Stimulated activated CD8-positive, alpha-beta memory T cell treated with anti-CD3 and anti-CD28 coated beads, Interleukin-12 subunit alpha, Interleukin-12 subunit beta, amount 100 ng/mL, for 1 hour (primary cell): ENCODE data around the gene BRWD1.
"Not testable (repeated sequence)": the region's sequence is repeated elsewhere in the genome, so short reads cannot be mapped to it uniquely, and the experiment has no call there.

Experiments
- DNase-seq: peaks from one replicate; pipeline ENCODE4 v3.0.0-alpha.2; 2020; ENCODE audit warnings: low read depth

Gene BRWD1

DNA sequence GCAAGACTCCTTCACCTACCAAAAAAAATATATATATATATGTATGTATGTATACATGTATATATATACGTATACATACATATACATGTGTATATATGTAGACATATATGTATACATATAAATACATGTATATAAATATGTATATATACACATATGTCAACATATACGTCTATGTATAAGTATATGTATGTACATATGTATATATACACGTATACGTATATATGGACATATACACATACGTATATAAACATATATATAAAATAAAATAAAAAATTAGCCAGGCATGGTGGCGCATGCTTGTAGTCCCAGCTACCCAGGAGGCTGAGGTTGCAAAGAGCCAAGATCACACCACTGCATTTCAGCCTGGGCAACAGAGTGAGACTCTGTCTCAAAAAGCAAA is 31.6 kb downstream of the BRWD1 start:
- no peak for DNase-seq

DNA sequence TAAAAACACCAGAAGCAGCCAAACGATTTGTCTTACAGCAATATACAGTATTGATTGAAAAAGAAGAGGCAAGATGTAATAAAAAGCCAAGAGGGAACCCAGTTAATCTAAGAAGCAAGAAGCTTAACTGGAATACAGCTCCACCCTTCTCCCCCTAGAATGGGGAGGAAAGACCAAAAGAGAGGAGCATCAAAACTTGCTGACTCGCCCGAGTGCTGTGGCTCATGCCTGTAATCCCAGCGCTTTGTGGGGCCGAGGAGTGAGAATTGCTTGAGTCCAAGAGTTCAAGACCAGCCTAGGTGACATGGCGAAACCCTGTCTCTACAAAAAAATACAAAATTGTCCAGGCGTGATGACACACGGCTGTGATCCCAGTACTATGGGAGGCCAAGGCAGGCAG is 32.2 kb downstream of the BRWD1 start:
- DNase-seq: no peak

DNA sequence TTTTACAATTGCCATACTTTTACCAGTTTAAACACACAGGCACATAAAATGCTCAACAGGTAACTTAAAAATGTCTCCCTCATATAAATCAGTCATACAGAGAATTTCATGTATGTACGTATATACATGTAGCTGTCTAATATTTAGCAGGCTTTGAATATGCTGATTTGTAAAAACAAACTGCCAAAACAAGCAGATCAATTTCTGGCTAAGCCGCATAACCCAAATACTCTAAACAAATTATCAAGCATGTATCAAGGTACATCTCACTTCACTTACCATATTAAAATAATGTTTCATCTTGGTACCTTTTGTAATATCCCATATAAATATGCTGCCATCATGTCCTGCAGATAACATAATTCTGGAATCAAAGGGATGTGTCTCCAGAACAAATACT is 43.8 kb downstream of the BRWD1 start:
- DNase-seq: no peak

DNA sequence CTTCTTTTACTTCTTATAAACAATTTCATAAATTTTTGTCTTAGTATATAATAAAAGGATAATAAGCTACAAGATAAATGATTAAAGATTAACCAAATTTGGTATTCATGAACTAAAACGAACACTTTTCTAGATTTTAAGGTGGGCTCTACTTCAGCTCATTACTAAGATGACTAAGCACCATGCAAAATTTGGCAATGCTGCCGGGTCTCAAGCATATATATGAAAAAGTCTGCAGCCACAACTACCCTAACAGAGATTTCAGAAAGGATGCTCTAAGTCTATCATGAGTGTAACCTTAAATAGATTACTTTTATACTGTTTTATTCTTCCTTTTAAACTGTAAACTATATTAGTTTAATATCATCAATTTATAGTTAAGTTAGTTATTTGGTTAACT is 47.8 kb downstream of the BRWD1 start:
- no peak for DNase-seq

DNA sequence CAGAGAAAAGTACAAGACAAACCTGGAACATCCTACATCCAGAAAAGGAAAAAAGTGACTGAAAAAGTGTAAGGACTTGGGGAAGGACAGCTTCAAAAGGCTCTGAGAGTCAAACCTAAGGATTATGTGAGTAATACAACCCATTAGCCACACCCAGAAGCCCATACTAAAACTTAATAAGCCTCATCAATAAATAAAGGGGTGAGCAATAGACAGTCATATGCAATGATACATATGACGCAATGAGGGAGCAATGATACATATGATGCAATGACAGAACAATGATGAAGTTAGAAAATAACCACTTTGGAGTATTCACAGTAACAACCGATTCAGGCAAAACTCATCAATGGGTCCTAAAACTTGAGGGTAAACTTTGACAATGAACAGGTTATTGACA is 50.1 kb downstream of the BRWD1 start:
- DNase-seq: no peak

DNA sequence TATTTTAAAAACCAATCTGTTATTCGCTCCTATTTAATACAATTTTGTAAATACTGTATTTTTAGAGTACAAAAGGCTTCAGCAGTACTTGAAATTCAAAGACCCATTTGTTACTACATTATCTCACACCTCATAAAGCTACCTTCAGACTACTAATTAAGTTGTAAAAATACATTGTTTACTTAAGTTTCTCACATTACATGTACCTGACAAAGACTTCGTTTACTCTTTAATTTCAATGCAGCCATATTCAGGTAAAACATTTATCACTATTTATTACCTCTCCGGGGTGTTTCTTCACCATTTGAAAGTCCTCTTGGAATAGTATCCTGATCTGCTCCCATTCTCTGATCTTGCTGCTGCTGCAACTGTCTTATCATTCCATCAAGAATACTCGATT is 55.2 kb downstream of the BRWD1 start:
- no peak for DNase-seq

DNA sequence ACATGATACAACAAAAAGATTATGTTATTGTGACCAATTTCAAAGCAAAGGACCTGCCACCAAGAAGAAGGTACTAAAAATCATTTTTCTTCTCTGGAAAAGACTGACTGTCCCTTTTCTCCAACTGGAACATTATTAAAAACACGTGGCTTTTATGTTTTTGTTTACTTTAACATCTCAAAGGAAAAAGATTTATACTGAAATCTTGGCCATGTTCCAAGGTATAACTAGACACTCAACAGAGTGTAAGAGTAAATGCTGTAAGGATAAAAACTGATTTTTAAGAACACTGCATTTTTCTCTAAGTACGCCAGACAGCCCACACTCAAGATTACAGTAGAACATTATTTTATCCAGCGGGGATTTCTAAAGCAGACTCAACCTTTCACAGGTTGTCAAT is 62.1 kb downstream of the BRWD1 start:
- no peak for DNase-seq

DNA sequence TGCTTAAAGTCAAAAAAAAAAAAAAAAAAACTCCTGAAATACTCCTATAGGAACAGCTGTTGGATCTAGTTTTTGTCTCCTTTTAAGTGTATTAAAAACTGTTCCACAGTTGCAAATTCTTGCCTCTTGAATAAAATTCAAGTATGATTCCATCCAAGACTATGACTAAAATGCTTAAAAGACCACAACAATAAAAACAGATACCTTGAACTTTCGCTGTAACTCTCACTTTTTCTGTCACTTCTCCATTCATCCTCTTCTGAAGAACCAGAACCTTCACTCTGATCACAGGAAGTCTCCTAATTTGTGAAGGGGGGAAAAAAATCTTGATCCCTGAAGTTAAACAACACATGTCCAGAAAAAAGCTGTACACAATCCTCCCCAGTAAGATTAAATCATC is 75.2 kb downstream of the BRWD1 start:
- DNase-seq: no peak

DNA sequence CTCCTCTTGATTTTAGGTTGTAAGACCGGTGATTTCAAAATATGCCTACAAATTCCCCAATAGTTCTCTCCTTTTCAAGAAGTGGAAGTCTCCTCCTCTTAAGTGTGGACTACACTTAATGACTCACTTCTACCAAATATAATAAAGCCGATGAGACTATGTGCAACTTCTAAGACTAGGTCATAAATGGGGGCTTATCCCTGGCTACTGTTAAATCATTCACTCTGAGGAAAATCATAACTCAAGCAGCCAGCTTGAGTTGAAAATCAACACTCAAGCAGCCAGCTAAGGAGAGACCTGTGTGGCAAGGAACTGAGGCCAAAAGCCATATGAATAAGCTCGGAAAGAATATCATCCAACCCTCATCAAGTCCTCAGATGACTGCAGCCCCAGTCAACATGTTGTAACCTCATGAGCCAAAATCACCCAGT is 80.6 kb downstream of the BRWD1 start:
- no peak for DNase-seq

DNA sequence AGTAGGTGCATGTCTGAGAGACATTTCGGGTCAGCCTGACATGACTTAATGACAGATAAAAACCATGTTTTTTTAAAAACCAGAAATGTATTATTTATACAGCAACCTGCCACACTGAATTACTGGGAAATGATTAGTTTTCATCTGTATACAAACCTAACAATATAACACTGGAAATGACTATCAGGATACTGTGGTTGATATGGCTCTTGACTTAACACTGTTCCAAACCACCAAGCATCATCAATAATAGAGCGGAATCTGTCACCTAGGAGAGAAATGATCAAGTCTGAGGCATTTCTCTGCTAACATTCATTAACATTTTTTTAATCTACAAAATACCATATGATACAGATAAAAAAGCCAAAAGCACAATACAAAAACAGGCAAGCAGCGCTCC is 88.5 kb downstream of the BRWD1 start:
- DNase-seq: no peak

DNA sequence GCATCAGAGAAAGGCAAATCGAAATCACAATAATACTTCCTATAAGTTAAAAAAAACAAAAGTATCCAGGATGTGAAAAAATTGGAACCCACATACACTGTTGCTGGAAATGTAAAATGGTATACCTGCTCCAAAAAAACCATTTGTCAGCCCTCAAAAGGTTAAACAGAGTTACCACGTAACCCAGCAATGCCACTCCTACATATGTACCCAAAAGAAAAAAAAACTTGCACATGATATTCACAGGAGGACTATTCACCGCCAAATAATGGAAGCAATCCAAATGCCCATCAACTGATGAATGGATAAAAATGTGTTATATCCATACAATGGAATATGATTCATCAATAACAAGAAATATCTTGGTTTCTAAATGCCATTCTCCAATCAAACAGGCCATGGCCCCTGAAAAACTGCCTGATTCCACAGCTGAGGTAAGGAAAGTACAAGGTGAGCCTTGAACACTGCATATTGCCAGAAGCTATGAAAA is 91.4 kb downstream of the BRWD1 start:
- DNase-seq: no peak

DNA sequence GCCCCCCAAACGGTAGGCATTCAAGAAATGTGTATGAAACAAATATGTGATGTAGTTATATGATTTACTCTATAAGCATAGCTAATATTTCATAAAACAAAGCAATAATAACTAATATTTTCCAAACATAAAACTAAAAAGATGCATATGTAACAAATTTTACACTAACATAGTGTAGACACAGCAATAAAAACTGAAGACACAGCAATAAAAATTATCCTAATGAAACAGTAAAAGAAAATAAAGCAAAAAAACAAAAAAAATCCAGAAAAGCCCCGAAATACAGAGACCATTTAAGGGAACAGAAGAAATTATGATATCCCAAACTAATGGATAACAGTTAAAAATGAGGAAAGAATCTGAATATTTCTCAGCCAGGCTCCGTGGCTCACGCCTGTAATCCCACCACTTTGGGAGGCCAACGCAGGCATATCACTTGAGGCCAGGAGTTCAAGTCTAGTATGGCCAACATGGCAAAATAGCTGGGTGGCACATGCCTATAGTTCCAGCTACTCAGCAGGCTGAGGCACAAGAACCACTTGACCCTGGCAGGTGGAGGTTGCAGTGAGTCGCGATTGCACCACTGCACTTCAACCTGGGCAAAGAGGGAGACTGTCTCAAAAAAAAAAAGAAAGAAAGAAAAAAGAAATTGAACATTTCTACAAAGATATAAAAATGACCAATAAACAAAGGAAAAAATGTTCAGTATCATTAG is 92.0 kb downstream of the BRWD1 start:
- no peak for DNase-seq

DNA sequence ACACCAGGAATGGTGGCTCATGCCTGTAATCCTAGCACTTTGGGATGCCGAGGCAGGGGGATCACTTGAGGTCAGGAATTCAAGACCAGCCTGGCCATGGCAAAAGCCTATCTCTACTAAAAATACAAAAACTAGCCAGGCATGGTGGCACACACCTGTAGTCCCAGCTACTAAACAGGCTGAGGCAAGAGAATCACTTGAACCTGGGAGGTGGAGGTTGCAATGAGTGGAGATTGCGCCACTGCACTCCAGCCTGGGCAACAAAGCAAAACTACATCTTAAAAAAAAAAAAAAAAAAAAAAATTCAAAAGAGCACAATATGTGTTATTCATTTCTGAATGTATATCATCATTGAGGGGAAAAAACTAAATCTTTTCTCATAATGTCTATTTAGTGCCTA is 92.6 kb downstream of the BRWD1 start:
- DNase-seq: not testable (repeated sequence)

DNA sequence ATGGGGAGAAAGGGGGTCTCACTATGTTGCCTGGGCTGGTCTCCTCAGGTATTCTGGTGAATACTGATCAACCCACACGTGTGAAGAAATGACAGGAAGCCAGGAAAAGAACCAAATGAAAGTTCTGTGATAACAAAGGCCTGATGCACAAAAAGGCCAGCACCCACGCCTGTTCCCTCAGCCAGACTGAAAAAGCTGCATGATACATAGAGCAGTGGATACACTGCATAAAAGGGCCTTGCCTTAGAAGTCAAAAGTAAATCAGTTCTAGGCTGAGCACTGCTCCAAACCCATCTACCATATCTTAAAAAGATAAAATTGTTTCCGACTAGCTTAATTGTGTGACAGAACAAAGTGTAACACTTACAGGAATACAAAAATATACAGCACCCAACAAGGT is 93.3 kb downstream of the BRWD1 start:
- no peak for DNase-seq

DNA sequence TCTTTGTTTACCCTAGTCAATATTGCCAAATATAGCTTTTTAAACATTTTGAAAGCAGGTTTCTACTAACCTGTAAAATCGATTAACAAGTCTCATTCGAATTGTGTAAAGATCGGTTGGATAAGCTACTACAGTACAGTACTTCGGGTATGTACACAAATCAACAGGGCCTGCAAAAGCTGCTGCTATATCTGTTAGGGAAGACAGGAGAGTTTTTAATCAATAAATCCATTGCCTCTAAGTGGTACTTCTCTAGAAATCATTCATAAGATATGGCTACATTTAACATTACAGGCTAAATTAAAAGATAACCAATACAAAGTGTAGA is 95.4 kb downstream of the BRWD1 start:
- DNase-seq: no peak

DNA sequence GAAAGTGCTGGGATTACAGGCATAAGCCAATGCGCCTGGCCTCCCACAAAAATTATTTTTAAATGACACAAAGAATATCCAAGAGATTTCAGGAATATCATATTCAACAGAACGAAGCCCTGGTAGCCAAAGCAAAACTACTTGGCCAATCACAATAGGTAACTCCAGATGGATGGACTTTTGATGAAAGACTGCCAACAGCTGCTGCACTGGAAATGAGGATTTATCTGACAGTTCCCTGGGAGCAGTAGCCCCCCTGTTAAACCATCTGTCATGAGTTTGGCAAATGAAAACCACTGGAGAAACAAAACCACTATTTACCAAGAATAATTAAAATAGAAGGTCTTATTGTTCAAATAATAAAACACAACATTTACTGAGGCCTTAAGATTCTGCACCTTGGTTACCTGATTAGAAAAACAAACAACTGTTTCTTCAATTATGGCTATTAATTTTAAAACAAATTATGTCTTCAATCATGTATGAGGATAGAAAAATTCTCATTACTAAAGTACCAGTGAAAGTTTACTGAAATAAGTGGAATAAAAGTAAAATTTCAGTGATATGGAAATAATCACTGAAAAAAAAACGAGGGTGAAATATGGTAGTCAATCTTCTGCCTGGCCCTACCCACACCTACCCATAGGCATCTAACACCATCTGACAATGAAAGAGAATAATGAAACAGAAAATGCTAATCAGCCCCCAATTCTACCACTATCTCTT is 95.9 kb downstream of the BRWD1 start:
- no peak for DNase-seq

DNA sequence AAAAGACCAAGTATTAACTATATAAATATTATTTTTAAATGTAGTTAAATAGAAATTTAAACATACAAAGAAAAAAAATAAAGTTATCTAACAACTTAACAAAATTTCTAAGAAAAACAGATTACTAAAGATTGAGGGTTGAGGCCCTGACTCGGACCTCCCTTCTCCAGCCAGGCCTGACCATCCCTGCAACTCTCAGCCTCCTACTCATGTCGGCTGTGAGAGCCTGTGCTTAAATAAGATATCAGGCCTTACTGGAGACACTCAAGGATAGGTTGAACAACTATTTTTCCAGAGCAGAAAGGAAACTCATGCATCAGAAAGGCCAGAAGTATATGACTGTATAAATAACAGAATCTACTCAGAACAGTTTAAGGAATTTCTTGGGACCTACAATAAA is 97.1 kb downstream of the BRWD1 start:
- no peak for DNase-seq

DNA sequence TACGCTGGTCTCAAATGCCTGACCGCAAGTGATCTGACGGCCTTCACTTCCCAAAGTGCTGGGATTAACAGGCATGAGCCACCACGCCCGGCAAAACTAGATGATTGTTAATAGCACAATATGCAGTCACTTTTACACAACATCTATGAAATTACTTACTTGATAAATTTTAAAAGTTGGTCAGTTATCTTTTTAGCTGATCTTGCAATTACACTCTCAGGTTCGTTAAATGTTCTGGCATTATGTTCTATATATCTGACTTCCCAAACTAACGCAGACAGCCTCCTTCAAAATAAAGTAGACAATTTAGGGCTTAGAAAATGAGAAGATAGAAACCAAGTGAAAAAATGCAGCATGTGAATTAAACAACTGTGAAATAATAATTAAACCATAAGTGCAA is 98.4 kb downstream of the BRWD1 start:
- DNase-seq: no peak

DNA sequence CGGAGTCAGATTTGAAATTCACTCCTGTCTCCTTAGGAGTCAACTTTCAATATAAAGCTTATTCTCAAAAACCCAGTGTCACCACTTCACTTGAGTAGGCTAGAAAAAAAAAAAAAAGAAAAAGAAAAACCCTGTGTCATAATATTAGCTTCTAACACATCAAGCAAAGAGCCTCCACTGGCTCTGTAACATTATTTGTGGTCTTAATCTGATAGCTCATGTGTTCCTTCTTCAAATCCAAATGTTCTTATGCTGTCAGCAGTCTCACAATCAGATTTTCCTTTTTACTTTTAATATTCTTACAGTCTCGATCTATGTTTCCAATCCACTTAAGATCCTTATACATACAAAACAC is 104.1 kb downstream of the BRWD1 start:
- no peak for DNase-seq

DNA sequence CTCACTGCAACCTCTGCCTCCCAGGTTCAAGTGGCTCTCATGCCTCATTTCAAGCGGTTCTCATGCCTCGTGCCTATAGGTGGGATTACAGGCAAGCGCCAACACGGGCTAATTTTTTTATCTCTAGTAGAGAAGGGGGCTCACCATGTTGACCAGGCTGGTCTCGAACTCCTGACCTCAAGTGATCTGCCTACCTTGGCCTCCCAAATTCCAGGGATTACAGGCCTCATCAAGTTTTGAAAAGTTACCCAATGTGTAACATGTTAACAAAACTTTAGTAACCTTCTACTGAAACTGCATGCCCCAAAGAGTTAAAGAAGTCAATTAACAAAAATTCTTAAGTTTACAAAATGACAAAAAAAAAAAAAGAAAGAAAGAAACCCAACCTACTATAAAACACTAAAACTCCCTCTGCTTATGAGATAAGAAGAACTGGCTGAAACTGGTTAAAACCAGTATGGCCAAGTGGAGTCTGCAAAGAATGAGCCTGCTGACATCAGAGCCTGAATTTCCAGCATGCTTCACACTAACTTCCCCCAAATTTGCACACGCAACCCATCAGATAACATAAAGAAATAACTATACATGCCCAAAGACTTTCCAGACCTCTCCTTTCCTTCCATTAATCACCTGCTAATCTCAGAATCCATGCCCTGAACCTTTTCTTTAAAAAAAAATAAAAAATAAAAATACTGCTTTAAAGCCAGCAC is 104.7 kb downstream of the BRWD1 start:
- DNase-seq: no peak

DNA sequence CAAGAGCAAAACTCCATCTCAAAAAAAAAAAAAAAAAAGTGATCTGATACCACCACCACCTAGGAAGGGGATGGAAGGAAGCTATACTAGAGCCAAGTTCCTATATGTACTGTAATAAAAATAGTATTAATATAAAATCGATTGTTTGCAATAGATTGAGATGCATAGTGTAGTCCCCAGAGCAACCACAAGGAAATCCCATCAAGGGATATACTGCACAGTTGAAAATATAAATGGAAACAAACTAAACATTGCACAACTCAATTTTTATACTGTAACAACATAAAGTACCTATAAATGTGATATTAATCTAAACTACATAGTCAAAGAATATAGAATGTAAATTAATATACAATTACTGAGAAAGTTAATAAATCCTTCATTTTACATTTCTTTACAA is 109.3 kb downstream of the BRWD1 start:
- no peak for DNase-seq

DNA sequence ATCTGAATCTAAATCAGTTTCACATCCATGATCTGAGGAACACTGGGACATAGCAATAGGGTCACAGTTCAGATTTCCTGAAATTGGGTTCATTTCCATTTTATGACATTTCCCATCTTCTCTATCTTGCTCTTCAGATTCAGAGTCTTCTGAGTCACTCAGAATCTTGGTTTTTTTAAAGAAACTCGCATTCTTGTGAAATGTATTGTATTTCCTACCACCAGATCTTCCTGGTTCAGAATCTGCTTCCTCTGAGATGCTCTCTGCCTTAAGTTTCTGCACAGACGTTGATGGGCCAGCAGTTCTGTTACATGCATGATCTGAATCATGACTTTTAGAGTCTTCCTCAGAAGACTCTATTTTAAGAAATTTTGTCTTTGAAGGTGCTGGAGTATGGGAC is 114.6 kb downstream of the BRWD1 start:
- DNase-seq: no peak

DNA sequence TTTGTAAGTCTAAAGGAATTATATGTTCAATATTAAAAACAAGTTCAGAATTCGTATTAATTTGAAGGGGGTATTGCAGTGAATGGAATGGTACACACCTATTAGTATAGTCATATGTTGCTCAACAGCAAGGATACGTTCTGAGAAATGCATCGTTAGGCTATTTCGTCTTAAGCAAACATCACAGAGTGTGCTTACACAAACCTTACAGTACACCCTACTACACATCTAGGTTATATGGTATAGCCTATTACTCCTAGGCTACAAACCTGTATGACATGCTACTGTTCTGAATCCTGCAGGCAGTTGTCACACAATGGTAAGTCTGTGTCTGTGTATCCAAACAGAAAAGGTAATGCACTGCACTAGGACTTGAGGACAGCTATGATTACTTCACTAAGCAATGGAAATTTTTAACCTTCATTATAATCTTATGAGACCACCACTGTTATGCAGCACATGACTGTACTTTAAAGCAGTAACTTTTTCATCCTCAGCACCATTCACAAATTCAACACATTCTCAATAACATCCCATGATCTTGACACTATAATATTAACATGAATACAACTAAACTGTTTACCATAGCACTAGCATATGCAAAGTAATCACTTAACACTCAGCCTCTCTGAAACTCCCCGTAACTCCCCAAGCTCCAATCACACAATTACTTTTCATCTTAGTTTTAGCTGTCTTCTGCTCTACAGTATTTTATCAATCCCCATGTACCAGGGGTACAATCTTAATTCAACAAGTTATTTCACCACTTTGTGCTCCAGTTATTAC is 115.8 kb downstream of the BRWD1 start:
- no peak for DNase-seq
